NOMO-1 treated with DMSO at 0.1 percent for 48 hours (cell line): ENCODE results near the gene ATP11A.
"Not testable (repeated sequence)": the region's sequence is repeated elsewhere in the genome, so short reads cannot be mapped to it uniquely, and the experiment has no call there.

Experiments used
- DNase-seq: peaks from one replicate; lab custom pipeline; 2025; ENCODE audit not compliant: unreplicated experiment; lab: John Stamatoyannopoulos, UW

Gene ATP11A

DNA sequence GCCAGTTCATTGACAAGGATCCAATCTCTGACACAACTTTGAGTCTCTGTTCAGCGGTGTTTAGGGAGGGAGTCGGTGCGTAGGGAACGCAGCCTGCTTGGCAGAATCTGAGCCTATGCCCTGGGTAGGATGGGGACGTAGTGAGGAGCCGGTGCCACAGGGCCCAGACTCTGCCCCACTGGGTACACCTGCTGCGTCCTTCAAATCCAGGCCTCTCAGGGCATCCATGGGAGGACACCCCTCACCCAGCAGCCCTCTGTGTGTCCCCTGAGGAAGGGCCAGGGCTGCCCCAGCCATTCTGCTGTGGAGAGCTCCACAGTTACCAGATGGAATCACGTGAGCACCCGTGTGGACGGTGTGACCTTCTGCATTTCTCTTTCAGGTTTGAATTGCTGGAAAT, 146.0 kb downstream of the ATP11A start:
- DNase-seq: no peak

DNA sequence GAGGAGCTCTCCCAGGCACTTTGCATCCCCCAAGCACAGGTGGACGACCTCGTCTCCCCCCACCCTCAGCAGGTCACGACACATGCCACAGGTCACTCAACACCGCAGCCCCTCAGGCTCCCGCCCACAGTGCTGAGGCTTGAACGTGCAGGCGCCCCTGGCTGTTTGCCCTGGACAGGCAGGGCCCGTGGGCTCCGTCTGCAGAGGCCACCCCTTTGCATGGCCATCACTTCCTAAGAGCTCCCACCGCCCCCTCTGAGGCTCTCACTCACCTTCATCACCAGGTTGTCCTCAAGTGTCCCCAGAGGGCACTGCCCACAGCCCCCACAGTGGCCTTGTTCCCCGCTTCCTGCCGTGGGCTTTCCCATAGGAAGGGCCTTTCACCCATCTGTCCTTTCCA, 147.1 kb downstream of the ATP11A start:
- no peak for DNase-seq

- no peak for DNase-seq
These were observed 147.7 kb downstream of the ATP11A start for GRCh38 chr13:112837371-112838037.

- no peak for DNase-seq
These were observed 148.4 kb downstream of the ATP11A start for GRCh38 chr13:112838038-112838841.

GRCh38 chr13:112838842-112839117, 148.9 kb downstream of the ATP11A start:
- no peak for DNase-seq

DNA sequence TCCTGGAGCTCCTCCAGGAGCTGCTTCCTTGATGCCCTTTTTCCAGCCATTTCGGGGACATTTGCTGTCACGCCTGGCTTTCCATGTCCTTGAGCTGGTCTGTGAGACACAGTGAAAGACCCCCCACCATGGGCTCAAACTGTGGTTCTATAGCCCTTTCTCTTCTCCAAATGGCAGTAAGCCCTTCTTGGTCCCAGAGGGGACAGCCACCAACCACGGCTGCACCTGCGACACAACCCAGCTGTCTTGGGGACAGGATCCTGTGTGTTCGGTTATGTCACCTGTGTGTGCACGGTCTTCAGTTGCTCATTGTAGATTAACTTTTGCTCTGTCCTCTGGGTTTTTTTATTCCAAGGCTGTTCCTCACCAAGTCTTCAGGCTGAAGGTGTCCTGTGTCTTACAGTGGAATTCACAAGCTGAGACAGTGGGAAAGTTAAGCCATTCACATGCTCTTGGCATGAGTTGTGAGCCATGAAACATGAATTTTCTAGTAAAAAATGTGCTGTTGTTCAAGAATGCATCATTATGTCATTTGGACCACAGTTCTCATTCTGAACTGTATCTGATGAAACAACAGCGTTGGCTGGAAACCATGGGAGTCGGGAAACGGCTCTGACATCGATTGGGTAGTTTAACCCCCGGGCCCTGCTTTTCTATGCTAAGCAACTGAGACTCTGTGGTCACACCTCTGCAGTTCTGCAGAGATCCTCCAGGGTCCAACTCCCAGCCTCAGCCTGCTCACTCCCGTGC, 149.7 kb downstream of the ATP11A start:
- DNase-seq: no peak

DNA sequence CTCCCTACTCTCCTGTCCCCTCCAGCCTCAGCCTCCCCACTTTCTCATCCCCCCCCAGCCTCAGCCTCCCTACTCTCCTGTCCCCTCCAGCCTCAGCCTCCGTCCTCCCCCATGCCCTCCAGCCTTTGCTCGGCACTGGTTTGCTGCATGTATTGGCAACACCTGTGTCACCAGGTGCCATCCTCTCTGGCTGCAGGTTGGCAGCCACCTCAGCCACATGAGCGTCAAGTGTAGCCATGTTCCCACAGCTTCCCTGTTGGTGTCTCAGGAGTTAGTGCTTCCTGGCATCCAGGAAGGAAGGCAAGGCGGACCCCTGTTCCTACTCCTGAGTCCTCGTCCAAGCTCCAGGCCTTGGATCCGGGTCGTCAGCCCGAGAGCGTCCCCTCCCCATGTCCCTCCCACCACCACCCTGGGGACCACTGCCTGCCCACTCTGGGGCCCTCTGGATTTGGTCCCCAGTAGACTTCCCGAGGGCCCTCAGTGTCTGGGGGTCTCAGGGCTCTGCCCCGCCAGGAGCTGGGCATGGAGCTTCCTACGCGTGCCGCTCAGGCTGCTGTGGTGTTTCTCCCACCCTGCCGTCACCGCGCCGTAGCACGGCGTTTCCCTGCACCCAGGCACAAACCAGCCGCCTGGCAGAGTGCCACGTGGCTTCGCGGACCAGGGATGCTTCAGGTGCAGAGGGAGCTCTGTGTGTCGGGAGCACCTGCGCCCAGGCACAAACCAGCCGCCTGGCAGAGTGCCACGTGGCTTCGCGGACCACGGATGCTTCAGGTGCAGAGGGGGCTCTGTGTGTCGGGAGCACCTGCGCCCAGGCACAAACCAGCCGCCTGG, 150.8 kb downstream of the ATP11A start:
- DNase-seq: no peak

DNA sequence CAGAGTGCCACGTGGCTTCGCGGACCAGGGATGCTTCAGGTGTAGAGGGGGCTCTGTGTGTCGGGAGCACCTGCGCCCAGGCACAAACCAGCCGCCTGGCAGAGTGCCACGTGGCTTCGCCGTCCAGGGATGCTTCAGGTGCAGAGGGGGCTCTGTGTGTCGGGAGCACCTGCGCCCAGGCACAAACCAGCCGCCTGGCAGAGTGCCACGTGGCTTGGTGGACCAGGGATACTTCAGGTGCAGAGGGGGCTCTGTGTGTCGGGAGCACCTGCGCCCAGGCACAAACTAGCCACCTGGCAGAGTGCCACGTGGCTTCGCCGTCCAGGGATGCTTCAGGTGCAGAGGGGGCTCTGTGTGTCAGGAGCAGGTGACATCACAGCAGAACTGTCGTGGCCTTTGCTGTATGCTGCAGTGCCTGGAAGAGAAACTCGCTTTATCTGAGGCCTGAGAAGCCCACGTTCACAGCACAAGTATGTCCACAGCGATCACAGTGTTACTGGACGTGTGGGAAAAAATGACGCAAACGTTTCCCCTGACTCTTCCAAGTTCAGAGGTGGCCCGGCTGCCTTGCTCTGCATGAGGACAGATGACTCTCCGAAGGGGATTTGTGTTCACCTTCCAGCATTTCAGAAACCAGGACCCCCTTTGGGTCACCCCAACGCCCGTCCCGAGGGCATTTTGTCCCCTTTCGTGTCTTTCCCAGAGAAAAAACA, 151.6 kb downstream of the ATP11A start:
- DNase-seq: not testable (repeated sequence)

- no peak for DNase-seq
These were observed 152.6 kb downstream of the ATP11A start for GRCh38 chr13:112842343-112842856.

- no peak for DNase-seq
These were observed 153.1 kb downstream of the ATP11A start for GRCh38 chr13:112842931-112843391.

GRCh38 chr13:112843392-112844111, 153.7 kb downstream of the ATP11A start:
- DNase-seq: no peak

GRCh38 chr13:112844411-112844810, 154.6 kb downstream of the ATP11A start:
- DNase-seq: no peak

DNA sequence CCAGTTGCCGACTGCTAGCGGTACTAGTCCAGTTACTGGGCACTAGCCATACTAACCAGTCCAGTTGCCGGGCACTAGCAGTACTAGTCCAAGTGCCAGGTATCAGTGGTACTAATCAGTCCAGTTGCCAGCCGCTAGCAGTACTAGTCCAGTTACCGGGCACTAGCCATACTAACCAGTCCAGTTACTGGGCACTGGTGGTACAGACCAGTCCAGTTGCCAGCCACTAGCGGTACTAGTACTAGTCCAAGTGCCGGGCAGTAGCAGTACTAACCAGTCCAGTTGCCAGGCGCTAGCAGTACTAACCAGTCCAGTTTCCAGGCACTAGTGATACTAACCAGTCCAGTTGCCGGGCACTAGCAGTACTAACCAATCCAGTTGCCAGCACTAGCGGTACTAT, 155.0 kb downstream of the ATP11A start:
- no peak for DNase-seq

DNA sequence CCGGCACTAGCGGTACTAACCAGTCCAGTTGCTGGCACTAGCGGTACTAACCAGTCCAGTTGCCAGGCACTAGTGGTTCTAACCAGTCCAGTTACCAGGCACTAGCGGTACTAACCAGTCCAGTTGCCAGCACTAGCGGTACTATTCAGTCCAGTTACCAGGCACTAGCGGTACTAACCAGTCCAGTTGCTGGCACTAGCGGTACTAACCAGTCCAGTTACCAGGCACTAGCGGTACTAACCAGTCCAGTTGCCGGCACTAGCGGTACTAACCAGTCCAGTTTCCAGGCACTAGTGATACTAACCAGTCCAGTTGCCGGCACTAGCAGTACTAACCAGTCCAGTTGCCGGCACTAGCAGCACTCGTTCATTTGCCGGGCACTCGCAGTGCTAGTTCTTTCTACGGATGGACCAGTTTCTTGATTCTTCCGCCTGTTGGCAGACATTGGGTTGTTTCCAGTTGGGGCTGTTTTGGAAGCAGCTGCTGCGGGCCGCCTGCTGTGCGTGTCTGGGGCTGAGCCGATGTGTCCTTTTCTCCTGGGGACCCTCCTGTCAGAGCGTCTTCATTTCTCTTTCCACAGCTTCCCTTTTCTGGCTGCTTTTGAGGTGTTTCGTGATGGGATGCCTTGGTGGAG, 155.8 kb downstream of the ATP11A start:
- DNase-seq: no peak

GRCh38 chr13:112846411-112847115, 156.7 kb downstream of the ATP11A start:
- no peak for DNase-seq

- no peak for DNase-seq
These were observed 159.7 kb downstream of the ATP11A start for GRCh38 chr13:112849500-112849899.

GRCh38 chr13:112850273-112850672, 160.4 kb downstream of the ATP11A start:
- no peak for DNase-seq
